ENCODE data around the gene ABHD10. TPM values are rescaled to one million over a fixed set of nuclear protein-coding genes. Genes with fewer than 3 reads are reported as not detected.

Gene ABHD10
- total RNA-seq, 1 experiment from 2014 or later = 45.0 TPM

DNA sequence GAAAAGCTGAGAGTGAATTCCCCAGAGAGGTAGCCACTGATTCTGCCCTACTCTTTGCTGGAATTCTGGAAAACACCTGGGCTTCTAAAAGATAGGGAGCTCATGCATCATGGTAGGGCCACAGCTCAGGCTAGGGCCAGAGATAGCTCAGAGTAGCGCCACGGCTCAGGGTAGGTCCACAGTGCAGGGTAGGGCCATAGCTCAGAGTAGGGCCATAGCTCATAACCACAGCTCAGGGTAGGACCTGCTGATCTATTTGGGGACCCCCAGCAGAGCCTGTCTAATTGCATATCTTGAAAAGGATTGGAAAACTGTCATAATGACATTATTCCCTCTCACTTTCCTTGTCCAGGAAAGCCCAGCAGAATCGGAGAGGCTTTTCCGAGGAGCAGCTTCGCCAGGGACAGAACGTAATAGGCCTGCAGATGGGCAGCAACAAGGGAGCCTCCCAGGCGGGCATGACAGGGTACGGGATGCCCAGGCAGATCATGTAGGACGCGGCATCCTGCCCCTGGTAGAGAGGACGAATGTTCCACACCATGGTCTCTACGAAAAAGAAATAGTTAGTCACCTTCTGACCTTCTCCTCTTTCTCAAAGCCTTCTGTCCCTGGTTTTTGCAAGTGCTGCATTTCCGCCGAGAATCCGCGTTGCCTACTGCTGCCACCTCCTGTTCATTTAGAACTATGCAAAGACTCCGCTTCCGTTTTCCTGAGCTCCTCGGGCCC, 34.4 kb downstream of the ABHD10 start:
- Histone ChIP-seq H3K79me2 (ENCODE audit: low read length) (no peaks in the 10 kb centered on the region), H3K9me3 (ENCODE audit: low read length) (no peaks in the 10 kb centered on the region), H3F3A (ENCODE audit: low read length, unreplicated experiment) (no peaks in the 10 kb centered on the region), H3K4me1 (ENCODE audit: insufficient read depth, low read length) (0 out of 2 replicates have a peak, but pooled peaks cover 5% of the 10 kb centered on the region), H3K27ac (ENCODE audit: low read length) (no peak overlapping the region), H3K27me3 (ENCODE audit: low read length) (no peaks in the 10 kb centered on the region), H3K36me3 (ENCODE audit: low read depth, low read length) (no peaks in the 10 kb centered on the region), H3K9me2 (replicated peaks; ENCODE audit: low read length) (no peaks in the 10 kb centered on the region), H4K20me1 (ENCODE audit: low read length) (no peaks in the 10 kb centered on the region), H3K4me2 (ENCODE audit: low read length) (peak overlapping the region; percentile 32; the same call in 1 of the 2 replicates), H3K9ac (ENCODE audit: low read length) (no peak overlapping the region), H3K4me3 (ENCODE audit: low read length) (no peak overlapping the region), H2AFZ (ENCODE audit: low read length) (peak overlapping the region; percentile 80)
- DNase-seq (peak; percentile 86), ATAC-seq (peak; percentile 85)
- intact Hi-C loops (cut with micrococcal nuclease) = loop anchor here (1.0 to 2.0 kb wide), 4 partner anchors 24 to 296 kb away; no protein-coding TSS in a partner anchor
- CTCF ChIA-PET = interaction anchor here (0.5 to 3.2 kb wide), 22 partner anchors 9 to 344 kb away, joined by 3 to 46 read pairs (median 4); partner anchors contain the start of genes ABHD10 and TAGLN3
- POLR2A ChIA-PET (ENCODE audit: unreplicated experiment) = interaction anchor here (0.7 kb wide), 1 partner anchor 128 kb away, joined by 3 read pairs; no protein-coding TSS in a partner anchor
- no TSS peak for BruUV-seq (replicated peaks)
- TF ChIP-seq, protein P1, sequence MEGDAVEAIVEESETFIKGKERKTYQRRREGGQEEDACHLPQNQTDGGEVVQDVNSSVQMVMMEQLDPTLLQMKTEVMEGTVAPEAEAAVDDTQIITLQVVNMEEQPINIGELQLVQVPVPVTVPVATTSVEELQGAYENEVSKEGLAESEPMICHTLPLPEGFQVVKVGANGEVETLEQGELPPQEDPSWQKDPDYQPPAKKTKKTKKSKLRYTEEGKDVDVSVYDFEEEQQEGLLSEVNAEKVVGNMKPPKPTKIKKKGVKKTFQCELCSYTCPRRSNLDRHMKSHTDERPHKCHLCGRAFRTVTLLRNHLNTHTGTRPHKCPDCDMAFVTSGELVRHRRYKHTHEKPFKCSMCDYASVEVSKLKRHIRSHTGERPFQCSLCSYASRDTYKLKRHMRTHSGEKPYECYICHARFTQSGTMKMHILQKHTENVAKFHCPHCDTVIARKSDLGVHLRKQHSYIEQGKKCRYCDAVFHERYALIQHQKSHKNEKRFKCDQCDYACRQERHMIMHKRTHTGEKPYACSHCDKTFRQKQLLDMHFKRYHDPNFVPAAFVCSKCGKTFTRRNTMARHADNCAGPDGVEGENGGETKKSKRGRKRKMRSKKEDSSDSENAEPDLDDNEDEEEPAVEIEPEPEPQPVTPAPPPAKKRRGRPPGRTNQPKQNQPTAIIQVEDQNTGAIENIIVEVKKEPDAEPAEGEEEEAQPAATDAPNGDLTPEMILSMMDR (conservative IDR thresholded peaks at IDR 0.05; ENCODE audit: low read depth, low read length) = peak; percentile 85
- TF ChIP-seq EZH2 (IDR thresholded peaks at IDR 0.05; ENCODE audit: low read length, unreplicated experiment) (no peak), EZH2phosphoT487 (IDR thresholded peaks at IDR 0.05; ENCODE audit: borderline replicate concordance, low read length) (no peak)

DNA sequence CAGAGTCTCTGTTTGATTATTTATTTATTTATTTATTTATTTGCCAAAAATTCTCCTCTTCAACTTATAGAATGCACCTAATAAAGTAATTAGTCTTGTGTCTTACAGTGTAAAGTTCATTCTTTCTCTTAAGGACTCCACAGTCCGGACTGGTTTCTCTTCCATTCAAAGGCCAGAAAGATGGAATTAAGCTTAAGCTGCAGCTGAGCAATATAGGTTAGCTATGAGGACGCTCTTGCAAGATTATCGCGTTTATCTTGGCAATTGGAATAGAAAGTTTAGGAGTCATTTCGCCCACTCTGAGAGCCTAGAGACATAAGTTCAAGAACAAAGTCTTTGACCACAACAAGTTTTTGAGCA, 34.9 kb downstream of the ABHD10 start:
- no peaks in the 10 kb centered on the region for H3K9me2 ChIP-seq (replicated peaks; ENCODE audit: low read length)
- intact Hi-C loops (cut with micrococcal nuclease) = loop anchor here (1.0 to 2.0 kb wide), 4 partner anchors 24 to 297 kb away; no protein-coding TSS in a partner anchor
- H3F3A ChIP-seq (ENCODE audit: low read length, unreplicated experiment) = no peaks in the 10 kb centered on the region
- TF ChIP-seq EZH2phosphoT487 (IDR thresholded peaks at IDR 0.05; ENCODE audit: borderline replicate concordance, low read length) (no peak), EZH2 (IDR thresholded peaks at IDR 0.05; ENCODE audit: low read length, unreplicated experiment) (no peak)
- TF ChIP-seq, protein P1 (conservative IDR thresholded peaks at IDR 0.05; ENCODE audit: low read depth, low read length) = no peak
- H3K27ac ChIP-seq (ENCODE audit: low read length) = no peak overlapping the region
- H3K79me2 ChIP-seq (ENCODE audit: low read length) = no peaks in the 10 kb centered on the region
- H3K4me3 ChIP-seq (ENCODE audit: low read length) = no peak overlapping the region
- no TSS peak for BruUV-seq (replicated peaks)
- H3K9ac ChIP-seq (ENCODE audit: low read length) = no peak overlapping the region
- ChIA-PET POLR2A (ENCODE audit: unreplicated experiment) (interaction anchor here (0.7 to 0.8 kb wide), 2 partner anchors 129 to 297 kb away, joined by 3 read pairs; no protein-coding TSS in a partner anchor), CTCF (interaction anchor here (0.7 to 3.2 kb wide), 20 partner anchors 10 to 345 kb away, joined by 3 to 46 read pairs (median 4); partner anchors contain the start of genes ABHD10 and TAGLN3)
- H3K9me3 ChIP-seq (ENCODE audit: low read length) = no peaks in the 10 kb centered on the region
- H3K27me3 ChIP-seq (ENCODE audit: low read length) = no peaks in the 10 kb centered on the region
- H4K20me1 ChIP-seq (ENCODE audit: low read length) = no peaks in the 10 kb centered on the region
- H3K36me3 ChIP-seq (ENCODE audit: low read depth, low read length) = no peaks in the 10 kb centered on the region
- H2AFZ ChIP-seq (ENCODE audit: low read length) = peak overlapping the region; percentile 80
- H3K4me1 ChIP-seq (ENCODE audit: insufficient read depth, low read length) = 0 out of 2 replicates have a peak, but pooled peaks cover 5% of the 10 kb centered on the region
- peak overlapping the region; percentile 32 for H3K4me2 ChIP-seq (ENCODE audit: low read length)
- DNase-seq (no peak), ATAC-seq (peak; percentile 39)

Data from PC-3 (cell line).